ENCODE data around the gene UBE2E2.

GRCh38 chr3:23175341-23176083 is 27.6 kb upstream of the UBE2E2 start:
- TF ChIP-seq CTCF (optimal IDR thresholded peaks at IDR 0.05 in 1 of 3, IDR thresholded peaks at IDR 0.05 in 1 of 3, conservative IDR thresholded peaks at IDR 0.05 in 1 of 3; ENCODE audit: extremely low read depth in 1 of 3, insufficient read depth in 2 of 3, low read length in 3 of 3) (no peak), EZH2 (IDR thresholded peaks at IDR 0.05; ENCODE audit: low read length) (no peak)

Measured in keratinocyte (primary cell).